Measurements from ENCODE around the gene RSPH1. TPM values are rescaled to one million over a fixed set of nuclear protein-coding genes. Genes with fewer than 3 reads are reported as not detected.
A peak's percentile ranks its signal among the peaks of the same experiment; 100 is the strongest.

Gene RSPH1
- total RNA-seq, 2 experiments from 2014 or later: 0.34 to 0.38 TPM

DNA sequence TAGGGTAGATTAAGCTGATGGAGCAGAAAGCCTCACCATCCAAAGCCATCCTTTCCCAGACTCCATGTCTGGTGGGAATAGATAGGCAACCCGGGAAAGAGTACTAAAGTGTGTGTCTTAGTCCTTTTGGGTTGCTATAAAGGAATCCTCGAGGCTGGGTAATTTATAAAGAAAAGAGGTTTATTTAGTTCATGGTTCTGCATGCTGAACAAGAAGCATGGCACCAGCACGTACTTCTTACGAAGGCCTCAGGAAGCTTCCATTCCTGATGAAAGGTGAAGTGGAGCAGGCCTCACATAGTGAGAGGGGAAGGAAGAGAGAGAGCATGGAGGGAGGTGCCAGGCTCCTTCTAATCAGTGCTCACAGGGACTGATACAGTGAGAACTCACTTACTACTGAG is 11.4 kb upstream of the RSPH1 start:
- Mint-ChIP-seq H3K36me3 (ENCODE audit: low read depth) (no peaks in the 10 kb centered on the region), H3K9me3 (no peaks in the 10 kb centered on the region), H3K4me1 (ENCODE audit: low read depth) (peaks cover 4% of the 10 kb centered on the region), H3K4me3 (no peak overlapping the region), H3K27ac (no peak overlapping the region), H3K27me3 (no peaks in the 10 kb centered on the region)
- ATAC-seq (ENCODE audit: poor library complexity) (no peak), DNase-seq (no peak)
- Histone ChIP-seq H3K27me3 (ENCODE audit: control insufficient read depth in 1 of 2, insufficient read depth in 2 of 2, low read length in 2 of 2) (no peaks in the 10 kb centered on the region), H3K36me3 (ENCODE audit: insufficient read depth, low read length) (no peaks in the 10 kb centered on the region), H3K4me1 (ENCODE audit: insufficient read depth, low read length) (peaks cover 4% of the 10 kb centered on the region), H3K4me3 (ENCODE audit: low read length) (no peak overlapping the region), H3K27ac (ENCODE audit: low read depth in 1 of 2, low read length in 2 of 2) (no peak overlapping the region), H3K9me3 (ENCODE audit: control insufficient read depth in 1 of 2, insufficient read depth in 1 of 2, low read length in 2 of 2) (no peaks in the 10 kb centered on the region)
- ChIA-PET POLR2A (no interaction called here), CTCF (no interaction called here)
- intact Hi-C loops (cut with DNase I, micrococcal nuclease): no loop called here
- TF ChIP-seq, protein P1, sequence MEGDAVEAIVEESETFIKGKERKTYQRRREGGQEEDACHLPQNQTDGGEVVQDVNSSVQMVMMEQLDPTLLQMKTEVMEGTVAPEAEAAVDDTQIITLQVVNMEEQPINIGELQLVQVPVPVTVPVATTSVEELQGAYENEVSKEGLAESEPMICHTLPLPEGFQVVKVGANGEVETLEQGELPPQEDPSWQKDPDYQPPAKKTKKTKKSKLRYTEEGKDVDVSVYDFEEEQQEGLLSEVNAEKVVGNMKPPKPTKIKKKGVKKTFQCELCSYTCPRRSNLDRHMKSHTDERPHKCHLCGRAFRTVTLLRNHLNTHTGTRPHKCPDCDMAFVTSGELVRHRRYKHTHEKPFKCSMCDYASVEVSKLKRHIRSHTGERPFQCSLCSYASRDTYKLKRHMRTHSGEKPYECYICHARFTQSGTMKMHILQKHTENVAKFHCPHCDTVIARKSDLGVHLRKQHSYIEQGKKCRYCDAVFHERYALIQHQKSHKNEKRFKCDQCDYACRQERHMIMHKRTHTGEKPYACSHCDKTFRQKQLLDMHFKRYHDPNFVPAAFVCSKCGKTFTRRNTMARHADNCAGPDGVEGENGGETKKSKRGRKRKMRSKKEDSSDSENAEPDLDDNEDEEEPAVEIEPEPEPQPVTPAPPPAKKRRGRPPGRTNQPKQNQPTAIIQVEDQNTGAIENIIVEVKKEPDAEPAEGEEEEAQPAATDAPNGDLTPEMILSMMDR (IDR thresholded peaks at IDR 0.05): no peak

DNA sequence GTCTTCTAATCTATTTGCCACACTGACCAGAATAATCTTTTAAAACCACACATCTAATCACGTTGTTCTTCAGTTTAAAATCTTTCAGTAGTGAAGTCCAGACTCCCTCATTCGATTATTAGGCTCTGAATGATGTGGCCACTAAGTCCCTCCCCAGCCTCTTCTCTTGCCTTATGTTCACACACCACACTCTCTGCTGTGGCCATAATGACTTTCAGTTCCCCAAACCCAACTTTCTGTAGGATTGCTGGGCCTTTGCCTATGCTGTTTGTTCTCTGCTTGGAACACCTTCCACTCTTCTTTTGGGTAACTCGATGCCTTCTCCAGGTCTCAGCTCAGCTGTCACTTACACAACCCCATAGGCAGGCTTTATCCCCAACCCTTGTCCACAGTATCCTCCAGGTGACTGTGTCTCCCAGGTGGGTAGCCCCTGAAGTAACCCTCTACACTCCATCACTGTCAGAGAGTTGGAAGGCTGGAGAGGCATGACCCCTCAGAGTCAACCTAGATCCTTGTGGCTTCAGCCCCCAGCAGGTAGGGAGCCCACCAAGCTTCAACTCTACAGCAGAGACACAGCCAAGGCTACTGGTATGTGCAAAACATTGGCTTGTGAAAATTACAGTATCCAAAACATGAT is 9.2 kb upstream of the RSPH1 start:
- no peak for ATAC-seq (ENCODE audit: poor library complexity)
- POLR2A ChIA-PET: no interaction called here

GRCh38 chr21:42503711-42504110 is 7.7 kb upstream of the RSPH1 start:
- Histone ChIP-seq H3K9me3 (ENCODE audit: control insufficient read depth in 1 of 2, insufficient read depth in 1 of 2, low read length in 2 of 2) (no peaks in the 10 kb centered on the region), H3K4me3 (ENCODE audit: low read length) (no peak overlapping the region), H3K27me3 (ENCODE audit: control insufficient read depth in 1 of 2, insufficient read depth in 2 of 2, low read length in 2 of 2) (no peaks in the 10 kb centered on the region), H3K4me1 (ENCODE audit: insufficient read depth, low read length) (peaks cover 4% of the 10 kb centered on the region), H3K36me3 (ENCODE audit: insufficient read depth, low read length) (no peaks in the 10 kb centered on the region), H3K27ac (ENCODE audit: low read depth in 1 of 2, low read length in 2 of 2) (no peak overlapping the region)
- Mint-ChIP-seq H3K9me3 (no peaks in the 10 kb centered on the region), H3K4me3 (no peak overlapping the region), H3K27me3 (no peaks in the 10 kb centered on the region), H3K4me1 (ENCODE audit: low read depth) (peaks cover 4% of the 10 kb centered on the region), H3K27ac (no peak overlapping the region), H3K36me3 (ENCODE audit: low read depth) (no peaks in the 10 kb centered on the region)
- ATAC-seq (ENCODE audit: poor library complexity) (no peak), DNase-seq (no peak)
- CTCF ChIA-PET: no interaction called here
- POLR2A ChIA-PET: no interaction called here
- TF ChIP-seq, protein P1 (IDR thresholded peaks at IDR 0.05): no peak
- intact Hi-C loops (cut with DNase I, micrococcal nuclease): no loop called here

More for the DNA sequence above, 9.2 kb upstream of the RSPH1 start:
- Mint-ChIP-seq H3K27ac (no peak overlapping the region), H3K27me3 (no peaks in the 10 kb centered on the region), H3K4me3 (no peak overlapping the region), H3K4me1 (ENCODE audit: low read depth) (peaks cover 4% of the 10 kb centered on the region), H3K9me3 (no peaks in the 10 kb centered on the region), H3K36me3 (ENCODE audit: low read depth) (no peaks in the 10 kb centered on the region)
- Histone ChIP-seq H3K27ac (ENCODE audit: low read depth in 1 of 2, low read length in 2 of 2) (no peak overlapping the region), H3K36me3 (ENCODE audit: insufficient read depth, low read length) (no peaks in the 10 kb centered on the region), H3K4me1 (ENCODE audit: insufficient read depth, low read length) (peaks cover 4% of the 10 kb centered on the region), H3K9me3 (ENCODE audit: control insufficient read depth in 1 of 2, insufficient read depth in 1 of 2, low read length in 2 of 2) (no peaks in the 10 kb centered on the region), H3K27me3 (ENCODE audit: control insufficient read depth in 1 of 2, insufficient read depth in 2 of 2, low read length in 2 of 2) (no peaks in the 10 kb centered on the region), H3K4me3 (ENCODE audit: low read length) (no peak overlapping the region)
- CTCF ChIA-PET: no interaction called here
- DNase-seq: peak in 1 of 14 experiments; percentile 17
- intact Hi-C loops (cut with DNase I, micrococcal nuclease): no loop called here
- TF ChIP-seq, protein P1 (IDR thresholded peaks at IDR 0.05): no peak

Measured in CD4-positive, alpha-beta T cell (primary cell).